PFSK-1 (cell line): ENCODE results near the gene GRIK3.

ENCODE experiments used
- FOXP2 ChIP-seq: optimal IDR thresholded peaks from 2 replicates; pipeline ENCODE3; 2011; ENCODE audit warnings: borderline replicate concordance, control low read depth, inconsistent platforms; ENCODE audit not compliant: insufficient read depth; ENCODE audit errors: extremely low read length, extremely low read depth
- POLR2AphosphoS5 ChIP-seq: IDR thresholded peaks from 2 replicates; pipeline ENCODE4 v1.6.1; 2012; ENCODE audit warnings: low read depth, mild to moderate bottlenecking, control low read depth, low read length, moderate library complexity
- REST ChIP-seq, 2 experiments: IDR thresholded peaks; 2 replicates each; pipeline versions ENCODE4 v1.6.1 to v1.8.0; 2011 to 2012; ENCODE audit warnings: low read depth in 2 of 2, low read length in 2 of 2, control low read depth in 1 of 2, inconsistent platforms in 1 of 2, mild to moderate bottlenecking in 1 of 2, moderate library complexity in 1 of 2; ENCODE audit not compliant: insufficient read depth in 1 of 2
- SIN3A ChIP-seq: IDR thresholded peaks from 2 replicates; pipeline ENCODE4 v1.6.1; 2012; ENCODE audit warnings: mild to moderate bottlenecking, low read length, moderate library complexity, borderline replicate concordance; ENCODE audit not compliant: insufficient read depth
- TAF1 ChIP-seq: IDR thresholded peaks from 2 replicates; pipeline ENCODE4 v1.6.1; 2012; ENCODE audit warnings: low read length, control low read depth, borderline replicate concordance; ENCODE audit not compliant: insufficient read depth

DNA sequence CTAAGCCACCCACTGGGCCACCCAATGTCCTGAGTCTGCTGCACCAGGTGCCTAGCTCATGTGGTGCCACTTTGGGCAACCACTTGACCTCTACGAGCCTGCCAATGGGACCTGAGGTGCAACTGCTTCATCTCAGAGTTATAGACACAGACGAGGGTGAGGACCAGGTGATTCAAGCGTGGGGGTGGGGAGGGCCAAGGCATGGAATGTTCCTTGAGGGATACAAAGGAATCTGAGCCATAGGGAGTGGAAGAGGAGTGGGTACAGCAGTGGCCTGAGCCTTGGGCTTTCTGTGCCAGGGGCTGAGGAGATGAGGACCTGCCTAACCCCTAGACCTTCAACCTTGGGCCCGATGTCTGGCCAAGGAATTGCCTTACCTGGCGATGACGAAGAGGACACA lies 209.1 kb downstream of the GRIK3 start:
- TF ChIP-seq TAF1: no peak
- no peak for TF ChIP-seq POLR2AphosphoS5
- TF ChIP-seq REST (IDR thresholded peaks at IDR 0.05; ENCODE audit: insufficient read depth in 1 of 2, low read depth in 2 of 2, low read length in 2 of 2): no peak
- no peak for TF ChIP-seq SIN3A
- TF ChIP-seq FOXP2: no peak
